Islet of Langerhans (tissue), 1 donor: ENCODE results near the gene EP300.

ENCODE experiments used
- FAIRE-seq: peaks from one replicate; lab custom pipeline; 2011; peaks lifted over from hg19 to GRCh38; lab: Jason Lieb, UNC

Gene EP300

GRCh38 chr22:41206719-41207118 is 114.3 kb downstream of the EP300 start:
- peak; percentile 5 for FAIRE-seq

DNA sequence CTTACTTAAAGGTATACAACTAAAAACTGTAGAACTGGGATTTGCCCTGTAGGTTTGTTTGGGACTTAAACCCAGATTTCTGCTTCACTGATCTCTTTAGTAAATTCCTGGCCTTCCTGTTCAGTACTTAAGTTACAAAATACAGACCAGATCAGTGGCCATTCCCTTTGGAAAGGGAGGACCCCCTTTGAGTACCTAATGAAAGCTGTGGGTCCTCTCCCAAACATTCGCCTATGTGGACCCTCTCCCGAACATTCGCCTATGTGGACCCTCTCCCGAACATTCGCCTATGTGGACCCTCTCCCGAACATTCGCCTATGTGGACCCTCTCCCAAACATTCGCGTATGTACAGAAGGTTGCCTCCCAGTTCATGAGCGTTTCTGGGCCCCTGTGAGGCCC is 123.0 kb downstream of the EP300 start:
- FAIRE-seq = no peak

DNA sequence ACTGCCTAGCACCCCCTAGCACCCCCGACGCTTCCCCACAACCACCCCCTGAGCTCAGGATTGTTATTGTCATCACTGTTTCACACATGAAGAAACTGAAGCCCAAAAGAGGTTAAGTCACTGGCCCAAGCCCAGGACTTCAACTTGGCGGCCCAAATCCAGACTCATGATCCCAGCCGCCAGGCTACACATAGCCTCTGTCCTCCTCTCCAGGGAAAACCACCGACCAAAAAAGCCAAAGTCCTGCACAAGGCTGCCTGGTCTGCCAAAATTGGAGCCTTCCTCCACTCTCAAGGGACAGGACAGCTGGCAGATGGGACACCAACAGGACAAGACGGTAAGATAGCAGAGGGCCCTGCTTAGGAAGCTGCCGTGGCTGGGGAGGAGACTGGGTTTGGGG is 123.5 kb downstream of the EP300 start:
- FAIRE-seq = no peak

GRCh38 chr22:41216984-41217383 is 124.6 kb downstream of the EP300 start:
- no peak for FAIRE-seq

- FAIRE-seq = no peak
Observed at GRCh38 chr22:41217553-41218157, 125.3 kb downstream of the EP300 start.

GRCh38 chr22:41222846-41223507 is 130.6 kb downstream of the EP300 start:
- no peak for FAIRE-seq

GRCh38 chr22:41223535-41223934 is 131.1 kb downstream of the EP300 start:
- FAIRE-seq = no peak

DNA sequence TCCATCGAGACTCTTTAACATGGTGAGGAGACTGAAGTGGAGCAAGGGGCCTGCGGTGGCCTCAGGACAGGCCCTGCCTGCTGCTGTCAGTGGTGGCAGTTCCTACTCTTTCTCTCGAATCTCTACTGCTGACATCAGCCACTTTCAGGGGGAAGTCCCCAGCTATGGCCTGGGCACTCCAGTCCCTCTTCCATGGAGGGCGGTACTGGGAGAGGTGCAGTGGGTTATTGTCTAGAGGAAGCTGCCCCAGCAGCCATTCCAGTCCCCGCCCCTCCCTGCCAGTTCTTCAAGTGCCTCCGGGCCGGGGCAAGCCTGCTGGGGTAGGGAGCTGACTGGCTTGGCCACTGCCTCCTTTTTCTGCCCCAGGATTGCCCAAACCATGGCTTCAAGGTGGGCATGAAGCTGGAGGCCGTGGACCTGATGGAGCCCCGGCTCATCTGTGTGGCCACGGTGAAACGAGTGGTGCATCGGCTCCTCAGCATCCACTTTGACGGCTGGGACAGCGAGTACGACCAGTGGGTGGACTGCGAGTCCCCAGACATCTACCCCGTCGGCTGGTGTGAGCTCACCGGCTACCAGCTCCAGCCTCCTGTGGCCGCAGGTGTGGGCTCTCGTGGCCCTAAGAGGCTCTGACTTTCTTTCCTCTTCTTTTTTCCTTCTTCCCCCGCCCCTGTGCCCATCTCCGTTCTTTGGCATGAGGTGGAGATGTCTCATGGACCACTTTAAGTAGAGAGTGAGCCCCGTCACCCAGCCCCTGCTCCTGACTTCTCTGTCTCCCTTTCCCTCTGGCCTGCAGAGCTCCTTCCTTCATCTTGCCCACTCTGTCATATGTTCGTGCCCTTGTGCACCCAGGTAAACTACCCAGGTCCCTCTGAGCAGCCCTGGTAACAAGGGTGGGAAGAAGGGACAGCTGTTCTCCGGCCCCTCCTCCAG is 134.6 kb downstream of the EP300 start:
- FAIRE-seq = no peak

- no peak for FAIRE-seq
Observed at GRCh38 chr22:41229215-41229614, 136.8 kb downstream of the EP300 start.
